ENCODE measurements around the gene PDZD2.

GRCh38 chr5:31993165-31993961 is 354.4 kb downstream of the PDZD2 start:
- TF ChIP-seq CTCF (conservative IDR thresholded peaks at IDR 0.05; ENCODE audit: low read depth in 2 of 2) (no peak), EZH2phosphoT487 (IDR thresholded peaks at IDR 0.05; ENCODE audit: unreplicated experiment) (no peak), POLR2AphosphoS5 (IDR thresholded peaks at IDR 0.05; ENCODE audit: low read depth) (no peak), EZH2 (IDR thresholded peaks at IDR 0.05; ENCODE audit: low read depth, unreplicated experiment) (no peak), REST (IDR thresholded peaks at IDR 0.05; ENCODE audit: unreplicated experiment) (no peak), NANOG (IDR thresholded peaks at IDR 0.05; ENCODE audit: borderline replicate concordance) (no peak)

Measured in GM23338 (cell line).